Thymus (tissue), 11 donors: ENCODE data around the gene TBC1D1. TPM values are rescaled to one million over a fixed set of nuclear protein-coding genes. Genes with fewer than 3 reads are reported as not detected.

Source experiments
- DNase-seq, 9 donors: peaks; one replicate each; pipeline ENCODE4 v3.0.0-alpha.2; 2013; ENCODE audit warnings: low spot score in 9 of 9, low read depth in 6 of 9, missing footprints in 1 of 9
- H3K27ac ChIP-seq, 2 donors: one replicate each; pipeline ENCODE4 v1.5.1; 2013; ENCODE audit warnings: control low read depth in 1 of 2, low read depth in 1 of 2, low read length in 1 of 2, mild to moderate bottlenecking in 1 of 2, moderate library complexity in 1 of 2
- H3K27me3 ChIP-seq, 2 donors: one replicate each; pipeline ENCODE4 v1.5.1; 2013; ENCODE audit warnings: low read length in 1 of 2; ENCODE audit not compliant: control insufficient read depth in 2 of 2, insufficient read depth in 1 of 2
- H3K36me3 ChIP-seq, 2 donors: one replicate each; pipeline ENCODE4 v1.5.1; 2013; ENCODE audit warnings: low read length in 1 of 2, mild to moderate bottlenecking in 1 of 2, moderate library complexity in 1 of 2; ENCODE audit not compliant: control insufficient read depth in 2 of 2, insufficient read depth in 2 of 2
- H3K4me1 ChIP-seq, 2 donors: one replicate each; pipeline ENCODE4 v1.5.1; 2013; ENCODE audit warnings: low read length in 2 of 2; ENCODE audit not compliant: control insufficient read depth in 2 of 2, insufficient read depth in 2 of 2
- H3K4me3 ChIP-seq, 2 donors: one replicate each; pipeline ENCODE4 v1.5.1; 2013; ENCODE audit warnings: low read length in 2 of 2, control low read depth in 1 of 2, mild to moderate bottlenecking in 1 of 2
- H3K9me3 ChIP-seq, 2 donors: one replicate each; pipeline ENCODE4 v1.5.1; 2013; ENCODE audit warnings: low read length in 1 of 2, mild to moderate bottlenecking in 1 of 2; ENCODE audit not compliant: control insufficient read depth in 2 of 2, insufficient read depth in 1 of 2
- WGBS: extraction: QIAGEN DNeasy Blood & Tissue Kit; methylation state at CpG from one replicate; pipeline ENCODE4 v1.1.7; 2013; 5-methylcytosine and 5-hydroxymethylcytosine counted together
- polyA plus RNA-seq: library from polyadenylated mRNA; stranded (reverse); fragments of 200-250 nt; gene quantifications from one replicate; pipeline ENCODE4 v1.2.3, GENCODE V29; 2013
- total RNA-seq: library from RNA; stranded (reverse); fragments of 120-200 nt; gene quantifications from one replicate; pipeline ENCODE4 v1.2.4, GENCODE V29; 2013
- donor health status: healthy.

Gene TBC1D1
- total and polyA plus RNA-seq, 2 donors, result 49.9 to 65.7 TPM

- no peak for DNase-seq
- Histone ChIP-seq H3K4me1 (peaks cover 29 to 63% of the 10 kb centered on the region in 2 donors), H3K4me3 (no peak overlapping the region), H3K9me3 (no peaks in the 10 kb centered on the region), H3K27me3 (no peaks in the 10 kb centered on the region), H3K27ac (no peak overlapping the region), H3K36me3 (peaks cover 0 to 5% of the 10 kb centered on the region in 2 donors)
- WGBS, result 98% methylated on average over 7 of the region's 7 CpGs
These were observed 105.3 kb downstream of the TBC1D1 start for GRCh38 chr4:37995981-37996775.

GRCh38 chr4:37998226-37998625, 107.3 kb downstream of the TBC1D1 start:
- no peaks in the 10 kb centered on the region for H3K27me3 ChIP-seq
- no peak for DNase-seq

DNA sequence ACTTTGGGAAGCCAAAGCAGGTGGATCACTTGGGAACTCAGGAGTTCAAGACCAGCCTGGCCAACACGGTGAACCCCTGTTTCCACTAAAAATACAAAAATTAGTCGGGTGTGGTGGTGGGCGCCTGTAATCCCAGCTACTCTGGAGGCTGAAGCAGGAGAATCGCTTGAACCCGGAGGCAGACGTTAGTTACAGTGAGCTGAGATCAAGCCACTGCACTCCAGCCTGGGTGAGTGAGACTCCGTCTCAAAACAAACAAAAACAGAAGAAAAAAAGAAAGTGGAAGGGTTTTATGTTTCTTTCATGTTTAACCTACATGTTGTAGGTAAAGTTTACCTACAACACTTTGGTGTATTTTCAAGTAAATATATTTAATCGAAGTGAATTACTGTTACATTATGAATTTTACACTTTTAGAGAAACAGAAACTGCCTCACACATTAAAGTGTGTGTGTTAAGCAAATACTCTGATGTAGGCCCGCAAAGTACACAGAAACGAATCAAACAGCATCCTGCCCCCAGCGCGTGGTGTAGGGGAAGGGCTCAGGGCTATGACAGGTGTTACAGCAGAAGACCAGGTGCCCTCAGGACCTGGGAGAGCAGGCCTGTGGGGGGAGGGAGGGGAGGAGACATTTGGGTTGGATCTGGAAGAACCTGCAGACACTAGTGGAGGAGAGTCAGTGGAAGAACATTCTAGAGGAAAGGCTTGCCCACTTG, 108.3 kb downstream of the TBC1D1 start:
- H3K36me3 ChIP-seq, result no peaks in the 10 kb centered on the region
- H3K27me3 ChIP-seq, result no peaks in the 10 kb centered on the region
- peaks cover 26 to 50% of the 10 kb centered on the region in 2 donors for H3K4me1 ChIP-seq
- peak; percentile 62 to 91 (median 78) for DNase-seq
- no peak overlapping the region for H3K4me3 ChIP-seq
- H3K27ac ChIP-seq, result peak overlapping the region; percentile 64 to 92
- H3K9me3 ChIP-seq, result no peaks in the 10 kb centered on the region
- 47% methylated on average over 12 of the region's 12 CpGs for WGBS

More at GRCh38 chr4:37998226-37998625, 107.3 kb downstream of the TBC1D1 start:
- no peak overlapping the region for H3K4me3 ChIP-seq
- H3K36me3 ChIP-seq, result no peaks in the 10 kb centered on the region
- H3K9me3 ChIP-seq, result no peaks in the 10 kb centered on the region
- peak overlapping the region in 1 of 2 donors; percentile 92 for H3K27ac ChIP-seq
- H3K4me1 ChIP-seq, result peaks cover 26 to 52% of the 10 kb centered on the region in 2 donors
- 97% methylated on average over 9 of the region's 9 CpGs for WGBS

DNA sequence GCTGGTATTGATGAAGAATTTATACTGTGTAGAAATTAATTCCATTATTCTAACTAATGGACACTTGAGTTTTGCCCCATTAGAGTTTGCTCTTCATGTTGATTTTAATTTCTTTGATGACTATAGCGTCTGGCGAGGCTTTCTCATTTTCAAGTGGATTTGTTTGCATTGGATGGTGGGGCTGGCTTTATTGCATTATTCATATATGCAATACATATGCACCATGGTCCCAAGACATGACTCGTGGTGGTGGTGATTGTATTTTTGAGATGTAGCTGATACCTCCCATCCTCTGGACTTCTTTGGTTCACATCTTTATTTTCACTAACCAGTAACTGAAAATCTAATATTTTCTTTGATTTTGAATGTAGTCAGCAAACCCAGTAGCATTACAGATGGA, 109.1 kb downstream of the TBC1D1 start:
- DNase-seq, result no peak
- H3K4me1 ChIP-seq, result peaks cover 26 to 47% of the 10 kb centered on the region in 2 donors
- no peak overlapping the region for H3K27ac ChIP-seq
- WGBS, result 97% methylated on average over 3 of the region's 3 CpGs
- H3K4me3 ChIP-seq, result no peak overlapping the region
- H3K36me3 ChIP-seq, result no peaks in the 10 kb centered on the region
- H3K27me3 ChIP-seq, result no peaks in the 10 kb centered on the region
- H3K9me3 ChIP-seq, result no peaks in the 10 kb centered on the region

DNA sequence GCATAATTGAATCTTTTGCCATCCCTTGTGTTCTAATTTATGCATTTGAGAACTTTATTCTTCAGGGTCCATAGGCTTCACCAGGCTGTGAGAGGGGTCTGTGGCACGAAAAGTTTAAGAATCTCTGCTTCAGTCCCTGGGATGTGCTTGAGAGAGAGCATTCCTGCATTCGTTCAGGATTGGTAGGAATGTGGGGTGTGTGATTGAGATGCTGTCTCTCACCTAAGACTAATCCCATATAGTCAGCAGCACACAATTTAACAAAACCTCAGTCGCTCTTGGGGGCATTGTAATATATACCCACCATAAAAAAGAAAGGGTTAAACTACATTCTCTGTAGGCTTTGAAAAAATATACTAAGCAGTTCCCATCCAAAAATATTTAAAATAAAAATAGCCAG, 111.0 kb downstream of the TBC1D1 start:
- Histone ChIP-seq H3K36me3 (no peaks in the 10 kb centered on the region), H3K4me3 (no peak overlapping the region), H3K27me3 (no peaks in the 10 kb centered on the region), H3K9me3 (no peaks in the 10 kb centered on the region), H3K4me1 (peaks cover 15 to 36% of the 10 kb centered on the region in 2 donors), H3K27ac (no peak overlapping the region)
- DNase-seq, result no peak
- WGBS, result 98% methylated on average over 3 of the region's 3 CpGs

- Histone ChIP-seq H3K4me3 (no peak overlapping the region), H3K27me3 (no peaks in the 10 kb centered on the region), H3K27ac (no peak overlapping the region), H3K4me1 (peaks cover 15 to 34% of the 10 kb centered on the region in 2 donors), H3K36me3 (no peaks in the 10 kb centered on the region), H3K9me3 (no peaks in the 10 kb centered on the region)
- DNase-seq, result no peak
- WGBS, result over 99% methylated on average over 3 of the region's 3 CpGs
These were observed 111.7 kb downstream of the TBC1D1 start for GRCh38 chr4:38002451-38003071.

DNA sequence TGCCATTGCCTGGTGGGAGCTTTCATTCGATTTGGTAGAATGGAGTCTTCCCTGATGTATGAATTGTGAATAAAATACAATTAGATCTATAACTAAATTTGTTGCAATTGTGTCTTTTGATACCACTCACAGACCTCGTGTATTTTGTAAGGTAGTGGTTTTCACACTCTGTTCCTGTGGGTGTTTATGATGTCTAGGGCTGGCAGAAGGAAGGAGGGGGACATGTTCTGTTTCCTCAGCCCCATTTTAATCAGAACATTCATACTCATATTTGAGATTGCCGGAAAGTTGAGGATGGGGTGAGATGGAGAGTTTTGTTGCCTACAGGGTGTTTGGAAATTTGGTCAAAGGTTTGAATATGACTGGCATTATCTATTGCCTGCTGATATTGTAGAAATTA, 112.2 kb downstream of the TBC1D1 start:
- Histone ChIP-seq H3K4me1 (peaks cover 15 to 29% of the 10 kb centered on the region in 2 donors), H3K27ac (no peak overlapping the region), H3K27me3 (no peaks in the 10 kb centered on the region), H3K36me3 (no peaks in the 10 kb centered on the region), H3K4me3 (no peak overlapping the region), H3K9me3 (no peaks in the 10 kb centered on the region)
- 66% methylated on average over 3 of the region's 3 CpGs for WGBS
- no peak for DNase-seq

- whole genome bisulfite sequencing, result 100% methylated on average over 1 of the region's 1 CpG
These were observed 112.7 kb downstream of the TBC1D1 start for GRCh38 chr4:38003628-38004027.

GRCh38 chr4:38004062-38004461, 113.2 kb downstream of the TBC1D1 start:
- no peaks in the 10 kb centered on the region for H3K36me3 ChIP-seq
- H3K9me3 ChIP-seq, result no peaks in the 10 kb centered on the region
- H3K4me3 ChIP-seq, result no peak overlapping the region
- H3K27ac ChIP-seq, result no peak overlapping the region
- H3K27me3 ChIP-seq, result no peaks in the 10 kb centered on the region
- DNase-seq, result no peak
- H3K4me1 ChIP-seq, result peaks cover 7 to 19% of the 10 kb centered on the region in 2 donors
- 97% methylated on average over 3 of the region's 3 CpGs for WGBS

More at GRCh38 chr4:38003628-38004027, 112.7 kb downstream of the TBC1D1 start:
- H3K36me3 ChIP-seq, result no peaks in the 10 kb centered on the region
- no peaks in the 10 kb centered on the region for H3K27me3 ChIP-seq
- no peak overlapping the region for H3K4me3 ChIP-seq
- peaks cover 12 to 23% of the 10 kb centered on the region in 2 donors for H3K4me1 ChIP-seq
- no peak overlapping the region for H3K27ac ChIP-seq
- no peaks in the 10 kb centered on the region for H3K9me3 ChIP-seq
- no peak for DNase-seq
